ENCODE data around the gene RNF224.

Gene RNF224

DNA sequence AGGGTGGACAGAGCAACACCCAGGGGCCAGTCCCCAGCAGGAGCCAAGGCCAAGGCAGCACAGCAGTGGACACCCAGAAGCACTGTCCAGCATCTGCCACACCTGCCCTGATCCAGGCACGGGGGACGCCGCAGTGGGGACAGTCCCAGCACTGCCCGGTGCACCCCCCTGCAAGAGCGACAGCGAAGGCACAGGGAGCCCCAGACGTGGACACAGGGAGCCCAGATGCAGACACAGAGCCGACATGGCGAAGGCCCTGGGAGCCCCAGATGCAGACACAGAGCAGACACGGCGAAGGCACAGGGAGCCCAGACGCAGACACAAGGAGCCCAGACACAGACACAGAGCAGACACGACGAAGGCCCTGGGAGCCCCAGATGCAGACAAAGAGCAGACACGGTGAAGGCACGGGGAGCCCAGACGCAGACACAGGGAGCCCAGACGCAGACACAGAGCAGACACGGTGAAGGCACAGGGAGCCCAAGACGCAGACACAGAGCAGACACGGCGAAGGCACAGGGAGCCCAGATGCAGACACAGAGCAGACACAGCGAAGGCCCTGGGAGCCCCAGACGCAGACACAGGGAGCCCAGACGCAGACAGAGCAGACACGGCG, 43.2 kb upstream of the RNF224 start:
- peaks cover 49% of the 10 kb centered on the region for H3K79me1 ChIP-seq (replicated peaks; ENCODE audit: low read length, poor library complexity, severe bottlenecking)
- WGBS = 95% methylated on average over 27 of the region's 27 CpGs

GRCh38 chr9:137184881-137185660, 42.2 kb upstream of the RNF224 start:
- Histone ChIP-seq H3K27ac (ENCODE audit: low read length, poor library complexity, severe bottlenecking) (no peak overlapping the region), H3K36me3 (ENCODE audit: control insufficient read depth in 1 of 2, insufficient read depth in 2 of 2, low read depth in 1 of 2, low read length in 2 of 2) (peaks cover 73 to 76% of the 10 kb centered on the region in 2 experiments), H4K91ac (ENCODE audit: low read length) (peak overlapping the region; percentile 20), H2AK5ac (ENCODE audit: low read length, severe bottlenecking) (no peak overlapping the region), H3K18ac (ENCODE audit: low read depth in 1 of 2, low read length in 2 of 2) (no peak overlapping the region), H4K8ac (ENCODE audit: low read length) (no peak overlapping the region), H2BK15ac (ENCODE audit: low read depth, poor library complexity, severe bottlenecking) (no peak overlapping the region), H2BK120ac (ENCODE audit: low read depth, low read length) (no peak overlapping the region), H3K4me1 (ENCODE audit: control insufficient read depth, insufficient read depth, low read depth, low read length) (peaks cover 28% of the 10 kb centered on the region), H3K4me2 (ENCODE audit: low read length, poor library complexity, severe bottlenecking) (no peak overlapping the region), H3K9ac (ENCODE audit: low read length) (no peak overlapping the region), H3K79me1 (replicated peaks; ENCODE audit: low read length, poor library complexity, severe bottlenecking) (peaks cover 45% of the 10 kb centered on the region), H3K14ac (ENCODE audit: low read length in 2 of 2) (no peak overlapping the region), H3K27me3 (ENCODE audit: control insufficient read depth in 1 of 2, insufficient read depth in 1 of 2, low read length in 2 of 2) (no peaks in the 10 kb centered on the region), H2BK12ac (ENCODE audit: low read length in 2 of 2) (no peak overlapping the region), H2BK5ac (ENCODE audit: low read depth, low read length, poor library complexity, severe bottlenecking) (no peak overlapping the region), H3K23ac (ENCODE audit: low read length in 2 of 2) (no peak overlapping the region), H3K4ac (ENCODE audit: low read depth in 1 of 2, low read length in 2 of 2) (no peak overlapping the region), H2AFZ (ENCODE audit: low read depth, low read length) (no peak overlapping the region), H3K9me3 (ENCODE audit: control insufficient read depth, low read length) (no peaks in the 10 kb centered on the region), H3K4me3 (ENCODE audit: insufficient read depth in 1 of 2, low read depth in 1 of 2, low read length in 2 of 2) (no peak overlapping the region)
- no peak for DNase-seq
- 98% methylated on average over 46 of the region's 48 CpGs for WGBS

More for the DNA sequence above, 43.2 kb upstream of the RNF224 start:
- no peak overlapping the region for H3K23ac ChIP-seq (ENCODE audit: low read length in 2 of 2)
- no peak overlapping the region for H3K27ac ChIP-seq (ENCODE audit: low read length, poor library complexity, severe bottlenecking)
- peaks cover 20% of the 10 kb centered on the region for H3K4me1 ChIP-seq (ENCODE audit: control insufficient read depth, insufficient read depth, low read depth, low read length)
- H2AK5ac ChIP-seq (ENCODE audit: low read length, severe bottlenecking) = no peak overlapping the region
- H3K4me3 ChIP-seq (ENCODE audit: insufficient read depth in 1 of 2, low read depth in 1 of 2, low read length in 2 of 2) = no peak overlapping the region
- no peak overlapping the region for H2AFZ ChIP-seq (ENCODE audit: low read depth, low read length)
- H3K18ac ChIP-seq (ENCODE audit: low read depth in 1 of 2, low read length in 2 of 2) = no peak overlapping the region
- no peak overlapping the region for H2BK15ac ChIP-seq (ENCODE audit: low read depth, poor library complexity, severe bottlenecking)
- H3K4ac ChIP-seq (ENCODE audit: low read depth in 1 of 2, low read length in 2 of 2) = no peak overlapping the region
- no peak overlapping the region for H3K4me2 ChIP-seq (ENCODE audit: low read length, poor library complexity, severe bottlenecking)
- H3K27me3 ChIP-seq (ENCODE audit: control insufficient read depth in 1 of 2, insufficient read depth in 1 of 2, low read length in 2 of 2) = no peaks in the 10 kb centered on the region
- H3K9ac ChIP-seq (ENCODE audit: low read length) = no peak overlapping the region
- H4K91ac ChIP-seq (ENCODE audit: low read length) = no peak overlapping the region
- no peak overlapping the region for H2BK12ac ChIP-seq (ENCODE audit: low read length in 2 of 2)
- DNase-seq = no peak
- no peak overlapping the region for H2BK120ac ChIP-seq (ENCODE audit: low read depth, low read length)
- no peak overlapping the region for H3K14ac ChIP-seq (ENCODE audit: low read length in 2 of 2)
- H4K8ac ChIP-seq (ENCODE audit: low read length) = no peak overlapping the region
- no peak overlapping the region for H2BK5ac ChIP-seq (ENCODE audit: low read depth, low read length, poor library complexity, severe bottlenecking)
- peaks cover 76 to 79% of the 10 kb centered on the region in 2 experiments for H3K36me3 ChIP-seq (ENCODE audit: control insufficient read depth in 1 of 2, insufficient read depth in 2 of 2, low read depth in 1 of 2, low read length in 2 of 2)
- H3K9me3 ChIP-seq (ENCODE audit: control insufficient read depth, low read length) = no peaks in the 10 kb centered on the region

DNA sequence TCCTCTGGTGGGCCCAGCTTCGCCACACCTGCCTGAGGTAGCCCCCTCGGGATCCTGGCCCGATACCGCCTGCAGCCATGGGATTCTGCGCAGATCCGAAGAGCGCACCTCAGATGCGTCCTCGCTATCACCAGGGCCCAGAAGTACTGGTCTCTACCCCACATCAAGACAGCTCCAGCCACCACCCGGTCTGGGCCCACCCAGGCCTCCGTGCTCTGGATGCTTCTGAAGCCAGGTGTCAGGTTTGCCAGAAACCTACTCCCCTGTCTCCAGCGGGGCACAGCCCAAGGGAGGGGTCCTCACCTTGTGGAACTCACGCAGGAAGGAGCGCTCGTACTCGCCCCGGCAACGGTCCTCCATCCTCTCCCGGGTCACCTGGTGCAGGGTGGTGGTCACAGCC, 41.4 kb upstream of the RNF224 start:
- H3K14ac ChIP-seq (ENCODE audit: low read length in 2 of 2) = no peak overlapping the region
- no peaks in the 10 kb centered on the region for H3K9me3 ChIP-seq (ENCODE audit: control insufficient read depth, low read length)
- no peak overlapping the region for H2BK120ac ChIP-seq (ENCODE audit: low read depth, low read length)
- no peak overlapping the region for H3K9ac ChIP-seq (ENCODE audit: low read length)
- no peaks in the 10 kb centered on the region for H3K27me3 ChIP-seq (ENCODE audit: control insufficient read depth in 1 of 2, insufficient read depth in 1 of 2, low read length in 2 of 2)
- no peak overlapping the region for H3K27ac ChIP-seq (ENCODE audit: low read length, poor library complexity, severe bottlenecking)
- no peak overlapping the region for H2BK5ac ChIP-seq (ENCODE audit: low read depth, low read length, poor library complexity, severe bottlenecking)
- no peak overlapping the region for H2AK5ac ChIP-seq (ENCODE audit: low read length, severe bottlenecking)
- H3K4me2 ChIP-seq (ENCODE audit: low read length, poor library complexity, severe bottlenecking) = no peak overlapping the region
- H2AFZ ChIP-seq (ENCODE audit: low read depth, low read length) = no peak overlapping the region
- no peak overlapping the region for H3K23ac ChIP-seq (ENCODE audit: low read length in 2 of 2)
- H3K4me1 ChIP-seq (ENCODE audit: control insufficient read depth, insufficient read depth, low read depth, low read length) = peaks cover 34% of the 10 kb centered on the region
- H2BK15ac ChIP-seq (ENCODE audit: low read depth, poor library complexity, severe bottlenecking) = no peak overlapping the region
- WGBS = 92% methylated on average over 19 of the region's 19 CpGs
- no peak for DNase-seq
- peaks cover 74 to 76% of the 10 kb centered on the region in 2 experiments for H3K36me3 ChIP-seq (ENCODE audit: control insufficient read depth in 1 of 2, insufficient read depth in 2 of 2, low read depth in 1 of 2, low read length in 2 of 2)
- H3K79me1 ChIP-seq (replicated peaks; ENCODE audit: low read length, poor library complexity, severe bottlenecking) = peaks cover 48% of the 10 kb centered on the region
- H4K8ac ChIP-seq (ENCODE audit: low read length) = no peak overlapping the region
- no peak overlapping the region for H3K4me3 ChIP-seq (ENCODE audit: insufficient read depth in 1 of 2, low read depth in 1 of 2, low read length in 2 of 2)
- no peak overlapping the region for H3K18ac ChIP-seq (ENCODE audit: low read depth in 1 of 2, low read length in 2 of 2)
- no peak overlapping the region for H3K4ac ChIP-seq (ENCODE audit: low read depth in 1 of 2, low read length in 2 of 2)
- H4K91ac ChIP-seq (ENCODE audit: low read length) = no peak overlapping the region
- no peak overlapping the region for H2BK12ac ChIP-seq (ENCODE audit: low read length in 2 of 2)

- peaks cover 74 to 76% of the 10 kb centered on the region in 2 experiments for H3K36me3 ChIP-seq (ENCODE audit: control insufficient read depth in 1 of 2, insufficient read depth in 2 of 2, low read depth in 1 of 2, low read length in 2 of 2)
- H3K9ac ChIP-seq (ENCODE audit: low read length) = no peak overlapping the region
- H2BK12ac ChIP-seq (ENCODE audit: low read length in 2 of 2) = no peak overlapping the region
- H3K18ac ChIP-seq (ENCODE audit: low read depth in 1 of 2, low read length in 2 of 2) = no peak overlapping the region
- no peak overlapping the region for H2AFZ ChIP-seq (ENCODE audit: low read depth, low read length)
- H3K4me3 ChIP-seq (ENCODE audit: insufficient read depth in 1 of 2, low read depth in 1 of 2, low read length in 2 of 2) = peak overlapping the region in 1 of 2 experiments; percentile 100
- H2AK5ac ChIP-seq (ENCODE audit: low read length, severe bottlenecking) = no peak overlapping the region
- no peak overlapping the region for H4K8ac ChIP-seq (ENCODE audit: low read length)
- 91% methylated on average over 6 of the region's 6 CpGs for WGBS
- H3K27ac ChIP-seq (ENCODE audit: low read length, poor library complexity, severe bottlenecking) = no peak overlapping the region
- H3K23ac ChIP-seq (ENCODE audit: low read length in 2 of 2) = no peak overlapping the region
- no peak for DNase-seq
- no peaks in the 10 kb centered on the region for H3K27me3 ChIP-seq (ENCODE audit: control insufficient read depth in 1 of 2, insufficient read depth in 1 of 2, low read length in 2 of 2)
- peaks cover 38% of the 10 kb centered on the region for H3K4me1 ChIP-seq (ENCODE audit: control insufficient read depth, insufficient read depth, low read depth, low read length)
- H2BK120ac ChIP-seq (ENCODE audit: low read depth, low read length) = no peak overlapping the region
- H3K4me2 ChIP-seq (ENCODE audit: low read length, poor library complexity, severe bottlenecking) = no peak overlapping the region
- no peak overlapping the region for H2BK15ac ChIP-seq (ENCODE audit: low read depth, poor library complexity, severe bottlenecking)
- H3K4ac ChIP-seq (ENCODE audit: low read depth in 1 of 2, low read length in 2 of 2) = no peak overlapping the region
- no peaks in the 10 kb centered on the region for H3K9me3 ChIP-seq (ENCODE audit: control insufficient read depth, low read length)
- no peak overlapping the region for H2BK5ac ChIP-seq (ENCODE audit: low read depth, low read length, poor library complexity, severe bottlenecking)
- H3K14ac ChIP-seq (ENCODE audit: low read length in 2 of 2) = no peak overlapping the region
- H3K79me1 ChIP-seq (replicated peaks; ENCODE audit: low read length, poor library complexity, severe bottlenecking) = peaks cover 50% of the 10 kb centered on the region
- no peak overlapping the region for H4K91ac ChIP-seq (ENCODE audit: low read length)
Measured at GRCh38 chr9:137186385-137186784, 40.9 kb upstream of the RNF224 start.
